OCI-M2 (cell line): Measurements from ENCODE around the gene TEDDM1.
"Not testable (repeated sequence)": the region's sequence is repeated elsewhere in the genome, so short reads cannot be mapped to it uniquely, and the experiment has no call there.

Experiments used
- DNase-seq: peaks from one replicate; lab custom pipeline; 2025; ENCODE audit not compliant: unreplicated experiment; lab: John Stamatoyannopoulos, UW

Gene TEDDM1

DNA sequence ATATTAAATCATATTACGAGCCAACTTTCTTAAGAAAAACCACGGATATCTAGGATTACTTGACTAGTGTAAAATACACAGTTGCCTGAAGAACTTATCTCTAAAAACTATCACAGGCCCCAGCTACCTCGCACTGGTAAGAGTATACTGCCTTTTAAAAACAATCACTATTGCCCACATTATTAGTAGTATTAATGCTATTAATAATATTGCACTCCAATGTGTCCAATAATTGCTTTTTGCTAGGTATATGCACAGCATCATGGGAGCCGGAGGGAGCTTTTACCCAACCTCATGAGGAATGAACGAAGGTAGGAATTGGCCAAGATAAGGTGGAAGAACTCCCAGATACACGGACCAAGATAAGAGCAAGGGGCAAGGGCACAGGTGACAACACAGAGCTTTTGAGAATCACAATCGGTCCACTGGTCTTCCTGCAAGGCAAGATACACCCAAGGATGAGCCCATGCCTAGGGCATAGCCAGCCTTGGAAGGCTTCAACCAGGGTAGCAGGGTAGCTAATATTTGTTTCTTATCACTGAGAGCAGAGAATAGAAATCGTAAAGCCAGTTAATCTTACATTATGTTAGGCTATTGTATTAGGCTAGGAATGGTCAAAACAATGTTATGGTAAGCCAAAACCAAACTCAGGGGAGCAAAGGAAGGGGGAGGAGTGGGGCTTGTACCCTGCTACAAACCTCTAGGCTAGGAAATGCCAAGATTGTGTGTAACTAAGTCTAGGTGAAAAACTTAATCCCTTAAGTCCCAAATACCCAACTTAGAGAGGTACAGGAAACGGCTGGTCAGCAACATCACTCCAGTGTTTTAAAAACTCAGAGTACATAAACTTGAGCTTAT is 18.3 kb downstream of the TEDDM1 start:
- DNase-seq = no peak

DNA sequence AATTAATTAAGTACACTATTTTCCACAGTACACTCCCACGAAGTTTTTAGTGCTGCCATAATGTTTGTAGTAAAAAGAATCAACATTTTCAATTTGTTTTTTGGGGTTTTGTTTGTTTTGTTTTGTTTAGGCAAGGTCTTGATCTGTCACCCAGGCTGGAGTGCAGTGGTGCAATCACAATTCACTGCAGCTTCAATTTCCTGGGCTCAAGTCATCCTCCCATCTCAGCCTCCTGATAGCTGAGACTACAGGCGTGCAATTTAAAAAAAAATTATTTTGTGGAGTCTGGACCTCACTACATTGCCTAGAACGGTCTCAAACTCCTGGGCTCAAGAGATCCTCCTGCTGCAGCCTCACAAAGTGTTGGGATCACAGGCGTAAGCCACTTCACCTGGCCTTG is 20.3 kb downstream of the TEDDM1 start:
- DNase-seq = no peak

DNA sequence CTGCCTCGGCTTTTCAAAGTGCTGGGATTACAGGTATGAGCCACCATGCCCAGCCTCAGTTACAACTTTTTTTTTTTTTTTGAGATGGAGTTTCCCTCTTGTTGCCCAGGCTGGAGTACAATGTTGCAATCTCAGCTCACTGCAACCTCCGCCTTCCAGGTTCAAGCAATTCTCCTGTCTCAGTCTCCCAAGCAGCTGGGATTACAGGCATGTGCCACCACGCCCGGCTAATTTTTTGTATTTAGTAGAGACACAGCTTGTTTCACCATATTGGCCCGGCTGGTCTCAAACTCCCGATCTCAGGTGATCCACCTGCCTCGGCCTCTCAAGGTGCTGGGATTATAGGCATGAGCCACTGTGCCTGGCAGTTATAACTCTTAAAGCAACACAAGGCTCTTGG is 20.7 kb downstream of the TEDDM1 start:
- not testable (repeated sequence) for DNase-seq

DNA sequence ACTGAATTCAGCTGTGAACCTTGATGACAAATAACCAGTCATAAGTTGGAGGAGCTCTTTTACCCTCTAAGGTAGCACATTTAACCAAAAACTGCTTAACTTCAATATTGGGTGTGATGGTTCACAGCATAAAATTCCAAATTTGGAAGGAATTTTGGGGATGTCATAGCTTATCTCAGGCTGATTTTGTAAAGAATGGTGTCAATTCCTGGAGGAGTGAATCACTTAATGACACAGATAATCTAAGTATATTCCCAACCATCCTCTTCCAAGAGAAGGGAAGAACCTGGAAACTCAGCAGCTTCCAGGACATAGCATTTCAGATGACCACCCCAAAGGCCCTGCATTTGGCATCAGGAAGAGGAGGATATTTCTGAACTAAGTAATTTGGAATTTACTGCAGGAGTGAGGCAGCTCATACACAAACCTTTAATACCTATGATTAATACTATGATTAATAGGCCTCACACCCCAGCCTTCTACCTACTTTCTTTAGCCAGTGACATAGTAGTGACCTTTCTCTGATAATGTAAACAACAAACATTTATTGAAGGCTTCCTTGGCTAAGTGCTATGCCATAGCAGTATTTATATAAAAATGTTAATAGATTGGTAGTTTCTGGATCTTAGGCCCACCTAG is 23.4 kb downstream of the TEDDM1 start:
- DNase-seq = no peak

DNA sequence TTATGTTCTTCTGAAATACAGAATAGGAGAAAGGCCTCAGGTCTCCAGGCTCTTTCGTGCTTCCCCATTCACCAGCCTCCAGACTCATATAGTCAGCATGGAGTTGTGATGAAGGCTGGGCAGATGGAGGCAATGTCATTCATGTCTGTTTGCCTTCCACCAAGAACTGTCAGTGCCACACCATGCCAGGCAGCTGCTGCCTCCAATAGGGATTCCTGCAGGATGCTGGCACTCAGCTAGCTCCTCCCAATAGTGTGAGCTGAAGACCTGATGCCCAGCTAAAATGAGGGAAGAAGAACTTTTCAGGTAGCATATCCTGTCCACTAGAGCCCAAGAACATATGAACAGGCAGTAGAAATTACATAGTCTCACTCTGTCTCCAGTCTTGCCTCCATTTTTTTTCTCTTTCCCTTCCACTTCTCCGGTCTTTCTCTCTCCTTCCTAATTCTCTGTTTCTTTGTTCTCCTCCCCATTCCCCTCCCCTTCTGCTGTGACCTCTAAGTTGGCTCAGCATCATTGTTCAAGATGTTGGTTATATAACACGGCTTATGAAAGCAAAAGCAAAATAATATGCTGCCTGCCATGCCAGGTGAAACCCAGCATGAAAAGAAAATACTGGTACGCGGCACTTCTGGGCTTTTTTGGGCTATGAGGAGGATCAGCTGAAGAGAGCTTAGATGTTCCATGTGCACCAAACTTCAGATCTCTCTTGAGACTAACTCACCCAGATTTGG is 26.2 kb downstream of the TEDDM1 start:
- no peak for DNase-seq

DNA sequence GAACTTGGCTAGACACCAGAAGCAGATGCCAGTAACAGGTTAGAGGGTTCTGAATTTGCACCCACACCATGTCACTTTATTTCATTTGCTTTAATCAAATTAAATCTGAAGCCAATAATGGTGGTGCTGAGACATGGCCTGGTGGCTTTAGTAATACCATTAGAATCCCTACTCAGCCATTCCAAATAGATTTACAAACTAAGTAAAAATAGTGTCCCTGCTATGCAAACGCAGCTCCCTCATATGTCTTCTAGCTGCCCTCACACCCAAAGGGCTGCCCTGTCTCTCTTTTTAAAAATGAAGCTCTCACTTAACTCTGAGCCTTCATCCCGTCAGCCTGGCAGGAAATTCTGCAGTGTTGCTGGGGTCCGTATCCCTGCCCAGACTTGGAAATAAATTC is 29.9 kb downstream of the TEDDM1 start:
- no peak for DNase-seq

DNA sequence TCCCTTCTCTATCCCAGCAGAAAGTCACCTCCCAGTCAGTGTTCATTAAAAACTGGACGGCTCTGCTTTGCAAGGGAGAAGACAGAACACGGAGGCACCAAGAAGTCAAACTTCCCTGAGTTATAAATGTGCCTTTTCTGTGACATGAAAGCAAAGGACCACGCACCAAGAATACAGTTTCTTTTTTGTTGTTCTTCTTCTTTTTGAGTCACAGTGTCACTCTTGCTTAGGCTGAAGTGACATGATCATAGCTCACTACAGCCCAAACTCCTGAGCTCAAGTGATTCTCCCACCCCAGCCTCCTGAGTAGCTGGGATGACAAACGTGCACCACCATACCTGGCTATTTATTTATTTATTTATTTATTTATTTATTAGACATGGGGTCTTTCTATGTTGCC is 31.6 kb downstream of the TEDDM1 start:
- DNase-seq = no peak

DNA sequence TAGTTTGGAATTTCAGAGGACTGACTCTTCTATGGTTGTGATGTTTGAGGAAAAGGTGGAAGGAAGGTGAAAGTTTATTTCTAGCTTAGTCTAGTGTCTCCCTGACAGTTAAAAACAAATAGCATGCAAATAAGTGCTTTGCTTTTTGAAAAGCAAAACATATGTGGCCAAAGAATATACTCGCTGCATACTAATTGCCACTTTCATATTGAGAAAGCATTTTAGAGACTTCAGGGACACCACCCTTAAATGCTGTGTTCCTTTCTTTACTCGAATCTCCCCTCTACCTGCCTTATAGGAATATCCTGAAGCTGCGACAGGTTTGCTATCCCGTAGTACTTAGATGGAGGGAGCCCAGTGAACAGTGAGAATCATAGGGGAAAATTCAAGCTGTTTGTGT is 32.1 kb downstream of the TEDDM1 start:
- no peak for DNase-seq

DNA sequence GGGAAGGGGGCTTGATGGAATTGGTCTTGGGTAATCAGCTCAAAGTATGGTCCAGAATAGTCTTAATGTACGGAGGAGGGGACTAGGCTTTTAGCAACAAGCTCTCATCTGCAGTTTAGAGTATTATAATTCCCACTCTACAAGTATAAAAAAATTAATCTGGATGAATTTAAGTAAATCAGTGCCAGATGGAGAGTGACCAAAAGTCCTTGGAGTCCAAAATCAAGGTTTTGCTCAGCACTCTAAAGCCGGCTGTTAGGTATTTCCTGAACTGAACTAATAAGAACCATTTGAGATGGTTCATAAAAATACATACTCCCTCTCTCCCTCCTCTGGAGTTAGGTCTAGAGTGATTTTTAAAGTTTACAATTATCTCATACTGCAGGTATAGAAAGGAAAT is 32.5 kb downstream of the TEDDM1 start:
- no peak for DNase-seq

DNA sequence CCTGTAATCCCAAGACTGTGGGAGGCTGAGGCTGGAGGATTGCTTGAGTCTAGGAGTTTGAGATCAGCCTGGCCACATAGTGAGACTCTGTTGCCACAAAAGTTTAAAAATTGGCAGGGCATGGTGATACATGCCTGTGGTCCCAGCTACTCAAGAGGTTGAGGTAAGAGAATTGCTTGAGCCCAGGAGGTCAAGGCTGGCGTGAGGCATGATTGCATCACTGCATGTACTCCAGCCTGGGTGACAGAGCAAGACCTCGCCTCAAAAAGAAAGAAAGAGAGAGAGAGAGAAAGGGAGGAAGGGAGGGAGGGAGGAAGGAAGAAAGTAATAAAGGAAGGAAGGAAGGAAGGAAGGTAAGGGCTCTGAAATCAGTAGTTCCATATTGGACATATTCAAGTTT is 33.9 kb downstream of the TEDDM1 start:
- DNase-seq = no peak

DNA sequence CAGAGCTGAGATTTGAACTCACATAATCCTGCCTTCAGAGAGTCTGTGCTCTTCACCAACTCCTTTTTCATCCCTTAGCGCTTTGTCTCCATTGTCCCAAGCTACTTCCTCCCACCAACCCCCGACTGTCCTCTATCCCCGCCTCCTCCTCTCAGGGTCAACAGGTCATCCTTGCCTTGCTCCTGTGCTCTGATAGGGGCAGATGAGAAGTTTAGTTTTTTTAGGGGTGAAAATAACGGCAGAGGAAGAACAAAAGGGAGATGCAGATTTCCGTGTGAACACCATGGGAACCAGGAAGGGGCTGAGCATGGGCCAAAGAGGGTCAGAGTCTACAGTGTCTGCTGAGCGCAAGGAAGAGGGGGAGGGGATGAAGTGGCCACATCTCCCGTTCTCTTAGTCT is 40.8 kb downstream of the TEDDM1 start:
- no peak for DNase-seq

DNA sequence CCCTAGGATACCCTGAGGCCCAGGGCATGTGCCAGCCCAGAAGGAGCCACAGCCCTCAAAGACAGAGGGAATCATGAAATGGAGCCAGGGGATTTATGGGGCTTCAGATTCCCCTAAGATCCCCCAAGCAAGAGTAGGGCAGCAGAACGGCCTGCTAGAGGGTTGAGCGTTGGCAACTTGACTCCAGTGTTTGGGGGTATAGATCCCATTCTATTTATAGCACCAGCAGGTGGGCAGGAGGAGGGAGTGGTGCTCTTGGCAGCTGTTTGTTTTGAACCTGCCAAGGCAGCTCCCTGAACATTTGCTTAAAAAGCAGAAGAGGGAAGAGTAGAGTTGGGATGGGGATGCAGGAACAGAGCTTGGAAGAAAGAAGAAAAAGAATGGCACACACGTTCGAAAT is 42.6 kb downstream of the TEDDM1 start:
- no peak for DNase-seq

DNA sequence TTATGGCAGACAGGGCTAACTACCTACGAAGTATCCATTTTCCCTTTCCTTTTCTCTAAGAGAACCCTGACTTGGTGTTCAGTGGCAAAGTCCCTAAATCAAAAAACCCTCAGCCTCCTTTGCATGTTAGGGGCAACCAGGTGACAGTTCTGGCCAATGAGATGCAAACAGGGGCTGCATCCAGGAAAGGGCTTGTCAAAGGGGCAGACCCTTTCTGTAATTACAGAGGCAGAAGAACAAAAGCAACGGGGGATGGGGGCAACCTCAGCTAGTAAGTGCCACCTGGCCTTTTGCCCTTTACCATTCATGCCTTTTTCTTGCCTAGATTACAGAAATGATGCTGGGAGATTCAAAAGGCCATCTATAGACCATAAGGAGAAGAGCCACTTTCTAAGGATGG is 43.3 kb downstream of the TEDDM1 start:
- DNase-seq = no peak

DNA sequence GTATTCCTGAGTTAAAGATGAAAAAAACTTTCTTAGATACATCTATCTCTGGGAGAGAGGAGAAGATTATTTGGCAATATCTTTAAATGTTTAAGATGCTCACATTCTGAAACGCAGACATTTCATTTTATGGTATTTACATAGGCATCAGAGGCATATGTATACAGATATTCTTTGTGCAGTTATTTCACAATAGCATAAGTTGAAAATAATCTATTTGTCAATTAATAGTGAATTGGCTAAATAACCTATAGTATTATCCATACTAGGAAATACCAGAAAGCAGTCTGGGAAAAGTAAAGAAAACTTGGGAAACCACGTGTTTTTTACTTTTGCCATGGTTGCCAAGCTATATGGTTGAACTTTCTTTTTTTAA is 44.8 kb downstream of the TEDDM1 start:
- DNase-seq = no peak

DNA sequence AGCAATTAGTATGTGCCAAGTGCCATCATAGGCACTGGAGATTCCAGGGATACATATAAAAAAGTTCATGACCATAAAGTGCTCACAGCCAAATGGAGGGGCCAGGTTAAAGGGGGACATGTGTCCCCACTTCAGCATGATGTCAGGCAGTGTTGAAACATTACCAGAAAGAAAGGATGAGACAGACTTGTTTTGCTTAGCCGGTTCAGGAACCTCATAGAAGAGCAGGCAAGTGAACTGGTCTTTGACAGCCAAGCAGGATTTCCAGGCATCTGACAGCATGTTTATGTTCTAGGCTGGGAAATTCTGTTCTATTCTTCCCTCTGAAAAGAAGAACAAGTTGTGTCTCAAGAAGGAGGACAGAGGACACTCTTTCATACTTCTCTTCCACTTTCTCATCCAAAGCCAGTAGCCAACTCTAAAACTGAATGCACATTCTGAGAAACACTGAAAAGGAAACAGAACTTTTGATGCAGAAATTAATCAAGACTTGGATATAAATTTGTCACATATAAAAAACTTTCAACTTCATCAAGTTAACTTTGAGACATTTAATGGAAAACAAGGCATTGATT is 48.6 kb downstream of the TEDDM1 start:
- no peak for DNase-seq

DNA sequence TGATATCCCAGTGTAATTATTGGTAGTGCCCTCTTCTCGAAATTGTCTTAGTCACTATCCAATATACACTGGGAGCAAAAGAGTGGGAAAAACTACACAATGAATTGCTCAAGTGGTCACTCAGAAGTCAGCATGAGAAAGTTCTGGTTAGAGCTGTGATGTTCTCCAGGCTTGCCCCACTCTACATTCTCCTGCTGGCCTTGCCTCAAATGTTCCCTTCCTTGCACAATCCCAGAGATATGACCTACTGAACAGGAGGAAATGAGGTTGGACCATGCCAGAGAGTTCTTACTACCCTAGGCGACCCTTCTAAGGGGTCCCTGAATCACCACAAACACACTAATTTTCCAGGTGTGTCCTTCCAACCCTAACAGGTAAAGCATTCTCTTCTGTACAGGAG is 49.6 kb downstream of the TEDDM1 start:
- DNase-seq = no peak

DNA sequence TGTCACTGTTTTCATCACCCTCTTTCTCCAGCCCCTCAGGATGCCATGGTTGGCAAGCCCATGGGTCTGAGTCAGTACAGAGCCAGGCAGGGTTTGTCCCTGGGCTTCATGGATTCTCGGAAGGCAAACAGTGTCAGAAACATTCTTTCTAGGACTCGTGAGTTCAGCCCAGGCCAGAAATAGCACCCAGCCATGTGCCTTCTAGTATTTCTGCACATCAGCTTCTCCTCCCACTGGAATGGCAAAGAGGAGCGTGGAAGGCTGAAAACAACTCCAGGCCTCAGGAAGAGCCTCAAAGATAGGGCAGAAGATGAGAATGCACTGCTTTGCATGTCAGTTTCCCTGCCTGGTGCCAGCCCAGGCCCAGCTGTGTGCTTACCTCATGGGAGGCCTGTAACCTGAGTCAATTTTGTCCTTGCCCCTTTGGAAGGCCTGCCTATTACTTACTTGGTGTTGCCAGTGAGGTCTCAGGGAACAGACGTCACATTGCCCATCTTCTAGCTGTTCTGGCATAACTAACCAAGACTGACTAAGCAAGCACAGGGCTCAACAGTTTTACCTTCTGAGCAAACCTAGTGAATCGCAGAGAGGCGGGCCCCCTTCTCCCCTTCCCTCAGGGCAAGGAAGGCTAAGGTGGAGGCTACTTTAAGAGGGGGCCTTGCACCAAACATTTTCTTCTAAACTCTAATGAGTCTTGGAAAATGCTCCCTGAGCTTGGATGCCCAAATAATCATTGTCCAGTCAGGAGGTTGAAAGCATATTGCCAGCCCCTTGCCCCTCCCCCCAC is 51.3 kb downstream of the TEDDM1 start:
- no peak for DNase-seq
